ENCODE measurements around the gene SDSL. TPM values are rescaled to one million over a fixed set of nuclear protein-coding genes. Genes with fewer than 3 reads are reported as not detected.

SDSL gene
- total RNA-seq, 3 donors from 2014 or later (not counting 1 experiment from before 2014, with no cell fraction given): 1.0 to 7.5 (median 3.7) TPM

DNA sequence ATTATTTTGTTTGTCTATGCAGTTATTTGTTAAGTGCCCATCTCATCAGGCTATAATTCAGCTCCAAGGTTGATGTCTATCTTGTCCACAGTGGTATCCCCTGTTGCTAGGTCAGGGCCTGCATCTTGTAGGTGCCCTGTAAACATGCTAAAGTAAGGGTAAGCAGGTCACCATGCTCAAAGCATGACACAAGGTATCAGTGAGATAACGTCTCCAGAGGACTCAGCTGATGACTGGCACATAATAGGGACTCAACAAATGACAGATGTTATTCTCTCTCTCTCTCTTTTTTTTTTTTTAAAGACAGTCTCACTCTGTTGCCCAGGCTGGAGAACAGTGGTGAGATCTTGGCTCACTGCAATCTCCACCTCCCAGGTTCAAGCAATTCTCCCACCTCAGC, 2.3 kb downstream of the SDSL start:
- 85% methylated on average over 1 of the region's 1 CpG for WGBS (ENCODE audit: insufficient coverage)
- H3K27me3 ChIP-seq (ENCODE audit: control insufficient read depth, insufficient read depth, low read length): no peaks in the 10 kb centered on the region
- Mint-ChIP-seq H3K27ac (peak overlapping the region in 1 of 2 donors; percentile 63), H3K4me3 (no peak overlapping the region), H3K36me3 (no peaks in the 10 kb centered on the region), H3K27me3 (ENCODE audit: low read depth in 2 of 2) (no peaks in the 10 kb centered on the region), H3K9me3 (no peaks in the 10 kb centered on the region), H3K4me1 (peaks cover 0 to 28% of the 10 kb centered on the region in 2 donors)
- H3K36me3 ChIP-seq (ENCODE audit: control insufficient read depth, insufficient read depth, low read length): no peaks in the 10 kb centered on the region
- ATAC-seq: no peak
- H3K27ac ChIP-seq (ENCODE audit: low read length): no peak overlapping the region
- DNase-seq: no peak
- no peaks in the 10 kb centered on the region for H3K9me3 ChIP-seq (ENCODE audit: control insufficient read depth, insufficient read depth, low read length)
- no peak overlapping the region for H3K4me3 ChIP-seq (ENCODE audit: low read length)
- peaks cover 13% of the 10 kb centered on the region for H3K4me1 ChIP-seq (ENCODE audit: control insufficient read depth, insufficient read depth, low read length)
- intact Hi-C loops (cut with micrococcal nuclease): no loop called here
- TF ChIP-seq, protein P1, sequence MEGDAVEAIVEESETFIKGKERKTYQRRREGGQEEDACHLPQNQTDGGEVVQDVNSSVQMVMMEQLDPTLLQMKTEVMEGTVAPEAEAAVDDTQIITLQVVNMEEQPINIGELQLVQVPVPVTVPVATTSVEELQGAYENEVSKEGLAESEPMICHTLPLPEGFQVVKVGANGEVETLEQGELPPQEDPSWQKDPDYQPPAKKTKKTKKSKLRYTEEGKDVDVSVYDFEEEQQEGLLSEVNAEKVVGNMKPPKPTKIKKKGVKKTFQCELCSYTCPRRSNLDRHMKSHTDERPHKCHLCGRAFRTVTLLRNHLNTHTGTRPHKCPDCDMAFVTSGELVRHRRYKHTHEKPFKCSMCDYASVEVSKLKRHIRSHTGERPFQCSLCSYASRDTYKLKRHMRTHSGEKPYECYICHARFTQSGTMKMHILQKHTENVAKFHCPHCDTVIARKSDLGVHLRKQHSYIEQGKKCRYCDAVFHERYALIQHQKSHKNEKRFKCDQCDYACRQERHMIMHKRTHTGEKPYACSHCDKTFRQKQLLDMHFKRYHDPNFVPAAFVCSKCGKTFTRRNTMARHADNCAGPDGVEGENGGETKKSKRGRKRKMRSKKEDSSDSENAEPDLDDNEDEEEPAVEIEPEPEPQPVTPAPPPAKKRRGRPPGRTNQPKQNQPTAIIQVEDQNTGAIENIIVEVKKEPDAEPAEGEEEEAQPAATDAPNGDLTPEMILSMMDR (IDR thresholded peaks at IDR 0.05): no peak

DNA sequence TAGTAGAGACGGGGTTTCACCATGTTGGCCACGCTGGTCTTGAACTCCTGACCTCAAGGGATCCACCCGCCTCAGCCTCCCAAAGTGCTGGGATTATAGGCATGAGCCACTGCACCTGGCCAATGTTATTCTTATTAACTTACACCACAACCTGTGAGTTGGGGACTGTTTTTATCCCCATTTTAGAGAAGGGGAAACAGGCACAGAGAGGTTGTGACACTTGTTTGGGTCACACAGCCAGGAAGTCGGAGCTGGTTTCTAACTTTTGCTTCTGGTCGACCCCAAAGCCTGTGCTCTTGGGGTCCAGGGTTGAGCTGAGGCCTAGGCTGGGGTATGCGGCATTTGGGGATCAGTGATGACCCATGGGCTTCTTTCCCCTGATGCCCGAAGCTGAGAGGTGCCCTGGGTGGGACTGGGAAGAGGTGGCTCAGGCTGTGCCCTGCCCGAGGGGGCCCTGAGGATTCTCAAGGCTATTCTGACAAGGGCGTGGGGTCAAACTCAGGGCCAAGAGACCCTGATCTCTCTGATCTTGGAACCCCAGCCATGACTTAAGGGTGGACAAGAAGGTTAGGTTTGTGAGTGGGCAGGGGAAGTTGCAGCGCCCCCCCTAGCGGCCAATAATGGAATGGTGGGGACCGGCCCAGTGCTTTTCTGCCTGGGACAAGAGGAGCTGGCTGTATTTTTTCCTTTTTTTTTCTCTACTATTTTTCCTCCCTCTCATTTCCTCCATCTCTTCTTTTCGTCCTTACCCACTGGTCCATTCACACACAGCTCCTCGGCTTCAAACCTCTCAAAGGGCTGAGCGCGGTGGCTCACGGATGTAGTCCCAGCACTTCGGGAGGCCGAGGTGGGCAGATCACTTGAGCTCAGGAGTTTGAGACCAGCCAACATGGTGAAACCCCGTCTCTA, 3.0 kb downstream of the SDSL start:
- H3K27me3 ChIP-seq (ENCODE audit: control insufficient read depth, insufficient read depth, low read length): no peaks in the 10 kb centered on the region
- Mint-ChIP-seq H3K4me1 (peaks cover 0 to 28% of the 10 kb centered on the region in 2 donors), H3K27ac (peak overlapping the region in 1 of 2 donors; percentile 63), H3K36me3 (no peaks in the 10 kb centered on the region), H3K27me3 (ENCODE audit: low read depth in 2 of 2) (no peaks in the 10 kb centered on the region), H3K4me3 (no peak overlapping the region), H3K9me3 (no peaks in the 10 kb centered on the region)
- DNase-seq: peak; percentile 58 to 59
- 72% methylated on average over 19 of the region's 20 CpGs for WGBS (ENCODE audit: insufficient coverage)
- TF ChIP-seq, protein P1 (IDR thresholded peaks at IDR 0.05): peak; percentile 89
- peak in 2 of 3 donors; percentile 30 to 70 for ATAC-seq
- no peak overlapping the region for H3K4me3 ChIP-seq (ENCODE audit: low read length)
- H3K27ac ChIP-seq (ENCODE audit: low read length): no peak overlapping the region
- intact Hi-C loops (cut with micrococcal nuclease): no loop called here
- no peaks in the 10 kb centered on the region for H3K9me3 ChIP-seq (ENCODE audit: control insufficient read depth, insufficient read depth, low read length)
- H3K4me1 ChIP-seq (ENCODE audit: control insufficient read depth, insufficient read depth, low read length): peaks cover 13% of the 10 kb centered on the region
- no peaks in the 10 kb centered on the region for H3K36me3 ChIP-seq (ENCODE audit: control insufficient read depth, insufficient read depth, low read length)

DNA sequence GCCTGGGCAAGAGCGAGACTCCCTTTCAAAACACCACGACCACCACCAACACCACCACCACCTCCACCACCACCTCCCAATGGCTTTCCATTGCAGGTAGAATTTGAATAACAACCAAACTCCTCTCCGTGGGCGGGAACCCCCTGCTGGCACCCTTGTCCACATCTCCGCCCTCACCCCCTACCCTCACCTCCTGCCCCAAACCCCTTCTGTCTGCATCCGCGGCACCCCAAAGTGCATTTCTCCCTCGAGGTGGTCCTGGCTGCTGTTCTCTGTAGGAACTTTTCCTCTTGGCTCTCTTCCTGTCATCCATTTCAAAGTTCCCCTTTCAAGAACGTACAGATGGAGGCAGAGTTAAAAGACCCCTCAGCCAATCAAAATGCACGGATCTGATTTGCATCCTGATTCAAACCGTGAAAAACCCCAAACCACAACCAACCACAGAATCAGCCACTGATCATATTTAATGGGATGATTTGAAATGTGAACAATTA, 3.8 kb downstream of the SDSL start:
- peaks cover 13% of the 10 kb centered on the region for H3K4me1 ChIP-seq (ENCODE audit: control insufficient read depth, insufficient read depth, low read length)
- ATAC-seq: no peak
- H3K9me3 ChIP-seq (ENCODE audit: control insufficient read depth, insufficient read depth, low read length): no peaks in the 10 kb centered on the region
- H3K27ac ChIP-seq (ENCODE audit: low read length): no peak overlapping the region
- intact Hi-C loops (cut with micrococcal nuclease): no loop called here
- TF ChIP-seq, protein P1 (IDR thresholded peaks at IDR 0.05): no peak
- H3K27me3 ChIP-seq (ENCODE audit: control insufficient read depth, insufficient read depth, low read length): no peaks in the 10 kb centered on the region
- WGBS (ENCODE audit: insufficient coverage): 50% methylated on average over 10 of the region's 11 CpGs
- Mint-ChIP-seq H3K27me3 (ENCODE audit: low read depth in 2 of 2) (peaks cover 0 to 4% of the 10 kb centered on the region in 2 donors), H3K36me3 (no peaks in the 10 kb centered on the region), H3K9me3 (no peaks in the 10 kb centered on the region), H3K4me1 (peaks cover 0 to 28% of the 10 kb centered on the region in 2 donors), H3K27ac (no peak overlapping the region), H3K4me3 (no peak overlapping the region)
- H3K4me3 ChIP-seq (ENCODE audit: low read length): no peak overlapping the region
- no peak for DNase-seq
- H3K36me3 ChIP-seq (ENCODE audit: control insufficient read depth, insufficient read depth, low read length): no peaks in the 10 kb centered on the region
